ENCODE results near the gene DCUN1D5. TPM values are rescaled to one million over a fixed set of nuclear protein-coding genes. Genes with fewer than 3 reads are reported as not detected.

DCUN1D5 gene
- polyA plus RNA-seq, 1 experiment, result 62.3 TPM

- no peak for DNase-seq (ENCODE audit: low read depth, low spot score)
- no peaks in the 10 kb centered on the region for H3K9me3 ChIP-seq (ENCODE audit: control insufficient read depth, insufficient read depth, low read length)
- POLR2A ChIA-PET, result no interaction called here
- no peak for TF ChIP-seq CTCF (IDR thresholded peaks at IDR 0.05; ENCODE audit: low read depth, low read length)
- CTCF ChIA-PET, result interaction anchor here (2.7 to 3.3 kb wide), 3 partner anchors 15 to 136 kb away, joined by 12 to 37 read pairs (median 13); no protein-coding TSS in a partner anchor
- H3K27me3 ChIP-seq (ENCODE audit: control insufficient read depth, insufficient read depth, low read length), result no peaks in the 10 kb centered on the region
- H3K27ac ChIP-seq (ENCODE audit: low read depth, low read length), result no peak overlapping the region
- H3K4me3 ChIP-seq (ENCODE audit: low read depth, low read length), result no peak overlapping the region
Measured at GRCh38 chr11:103051151-103051801, 40.7 kb downstream of the DCUN1D5 start.

GRCh38 chr11:103050351-103050750 is 41.6 kb downstream of the DCUN1D5 start:
- no peak overlapping the region for H3K4me3 ChIP-seq (ENCODE audit: low read depth, low read length)
- H3K9me3 ChIP-seq (ENCODE audit: control insufficient read depth, insufficient read depth, low read length), result no peaks in the 10 kb centered on the region
- CTCF ChIA-PET, result interaction anchor here (2.7 to 3.3 kb wide), 2 partner anchors 109 to 135 kb away, joined by 12 to 37 read pairs; no protein-coding TSS in a partner anchor
- POLR2A ChIA-PET, result no interaction called here
- H3K27ac ChIP-seq (ENCODE audit: low read depth, low read length), result no peak overlapping the region
- TF ChIP-seq CTCF (IDR thresholded peaks at IDR 0.05; ENCODE audit: low read depth, low read length), result no peak
- H3K27me3 ChIP-seq (ENCODE audit: control insufficient read depth, insufficient read depth, low read length), result no peaks in the 10 kb centered on the region
- DNase-seq (ENCODE audit: low read depth, low spot score), result no peak

- ChIA-PET CTCF (interaction anchor here (1.1 kb wide), 1 partner anchor 12 kb away, joined by 5 read pairs; no protein-coding TSS in a partner anchor), POLR2A (no interaction called here)
- DNase-seq (ENCODE audit: low read depth, low spot score), result no peak
- H3K27ac ChIP-seq (ENCODE audit: low read depth, low read length), result no peak overlapping the region
- H3K27me3 ChIP-seq (ENCODE audit: control insufficient read depth, insufficient read depth, low read length), result no peaks in the 10 kb centered on the region
- no peak for TF ChIP-seq CTCF (IDR thresholded peaks at IDR 0.05; ENCODE audit: low read depth, low read length)
- H3K4me3 ChIP-seq (ENCODE audit: low read depth, low read length), result no peak overlapping the region
- H3K9me3 ChIP-seq (ENCODE audit: control insufficient read depth, insufficient read depth, low read length), result no peaks in the 10 kb centered on the region
Measured at GRCh38 chr11:103047837-103048236, 44.1 kb downstream of the DCUN1D5 start.

GRCh38 chr11:103043826-103044678 is 47.9 kb downstream of the DCUN1D5 start:
- no peaks in the 10 kb centered on the region for H3K9me3 ChIP-seq (ENCODE audit: control insufficient read depth, insufficient read depth, low read length)
- no peak for TF ChIP-seq CTCF (IDR thresholded peaks at IDR 0.05; ENCODE audit: low read depth, low read length)
- H3K27ac ChIP-seq (ENCODE audit: low read depth, low read length), result no peak overlapping the region
- DNase-seq (ENCODE audit: low read depth, low spot score), result no peak
- no peak overlapping the region for H3K4me3 ChIP-seq (ENCODE audit: low read depth, low read length)
- H3K27me3 ChIP-seq (ENCODE audit: control insufficient read depth, insufficient read depth, low read length), result no peaks in the 10 kb centered on the region
- ChIA-PET CTCF (interaction anchor here (0.5 to 1.3 kb wide), 4 partner anchors 9 to 821 kb away, joined by 4 to 7 read pairs (median 4); no protein-coding TSS in a partner anchor), POLR2A (no interaction called here)

- Histone ChIP-seq H3K27me3 (ENCODE audit: control insufficient read depth, insufficient read depth, low read length) (no peaks in the 10 kb centered on the region), H3K27ac (ENCODE audit: low read depth, low read length) (no peak overlapping the region), H3K4me3 (ENCODE audit: low read depth, low read length) (no peak overlapping the region), H3K9me3 (ENCODE audit: control insufficient read depth, insufficient read depth, low read length) (no peaks in the 10 kb centered on the region)
- no peak for DNase-seq (ENCODE audit: low read depth, low spot score)
- POLR2A ChIA-PET, result no interaction called here
- CTCF ChIA-PET, result no interaction called here
- TF ChIP-seq CTCF (IDR thresholded peaks at IDR 0.05; ENCODE audit: low read depth, low read length), result no peak
Measured at GRCh38 chr11:103042161-103042560, 49.8 kb downstream of the DCUN1D5 start.
